HEK293T (cell line): ENCODE measurements around the gene RGN.

Source experiments
- ARNT ChIP-seq: fragments of 450-650 bp; IDR thresholded peaks from 2 replicates; pipeline ENCODE4 v1.6.1; 2017; ENCODE audit warnings: mild to moderate bottlenecking
- BHLHE40 ChIP-seq: fragments of 450-650 bp; IDR thresholded peaks from 2 replicates; pipeline ENCODE4 v1.6.1; 2016; ENCODE audit warnings: mild to moderate bottlenecking, moderate library complexity, borderline replicate concordance
- FOXA1 ChIP-seq: fragments of 450-650 bp; IDR thresholded peaks from 2 replicates; pipeline ENCODE4 v1.6.1; 2016; ENCODE audit warnings: mild to moderate bottlenecking
- FOXM1 ChIP-seq: fragments of 450-650 bp; IDR thresholded peaks from 2 replicates; pipeline ENCODE4 v1.6.1; 2017; ENCODE audit warnings: mild to moderate bottlenecking, borderline replicate concordance
- NFRKB ChIP-seq: fragments of 450-650 bp; IDR thresholded peaks from 2 replicates; pipeline ENCODE4 v1.6.1; 2016; ENCODE audit warnings: mild to moderate bottlenecking, moderate library complexity
- ZNF384 ChIP-seq: fragments of 450-650 bp; IDR thresholded peaks from 2 replicates; pipeline ENCODE4 v1.6.1; 2016

DNA sequence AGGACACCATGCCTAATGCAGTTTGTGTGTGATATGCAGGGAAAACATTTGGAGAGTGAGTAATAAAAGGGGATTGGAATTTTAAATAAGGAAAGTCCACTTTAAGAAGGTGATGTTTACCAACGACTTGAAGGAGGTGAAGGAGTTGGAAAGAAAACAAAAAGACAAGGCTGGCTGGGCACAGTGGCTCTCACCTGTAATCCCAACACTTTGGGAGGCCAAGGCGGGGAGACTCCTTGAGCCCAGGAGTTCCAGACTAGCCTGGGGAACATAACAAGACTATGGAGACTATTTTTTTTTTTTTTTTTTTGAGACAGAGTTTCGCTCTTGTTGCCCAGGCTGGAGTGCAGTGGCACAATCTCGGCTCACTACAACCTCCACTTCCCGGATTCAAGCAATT lies 55.2 kb downstream of the RGN start:
- TF ChIP-seq BHLHE40 (no peak), NFRKB (no peak), ARNT (no peak), FOXM1 (no peak), FOXA1 (no peak), ZNF384 (no peak)
